ENCODE data around the gene XYLB. TPM values are rescaled to one million over a fixed set of nuclear protein-coding genes. Genes with fewer than 3 reads are reported as not detected.

XYLB gene
- total and polyA plus RNA-seq, 2 of the 13 experiments (the other 11 are each of a cell fraction or from before 2014, with no cell fraction given), result 25.9 to 30.0 TPM

- H3K27me3 ChIP-seq (ENCODE audit: control insufficient read depth in 1 of 2, insufficient read depth in 2 of 2, low read length in 2 of 2), result no peaks in the 10 kb centered on the region; a peak in 1 of 5 replicates
- no peaks in the 10 kb centered on the region for H3K79me2 ChIP-seq (ENCODE audit: insufficient read depth, low read length)
- no peaks in the 10 kb centered on the region for H3K9me3 ChIP-seq (ENCODE audit: low read length)
- FAIRE-seq (no peak), DNase-seq (ENCODE audit: low spot score) (no peak), ATAC-seq (peak; percentile 13; the same call in 2 of the 3 replicates)
- no peaks in the 10 kb centered on the region for H4K20me1 ChIP-seq (ENCODE audit: insufficient read depth, low read length)
- H3K36me3 ChIP-seq (replicated peaks in 1 of 2; ENCODE audit: control insufficient read depth in 1 of 2, insufficient read depth in 2 of 2, low read length in 2 of 2), result peaks cover 62 to 95% of the 10 kb centered on the region in 2 experiments
- in situ Hi-C loops (cut with HindIII; ENCODE audit: extremely low pct_ligation_motif_present, low pct_unique_long_range_greater_than_20kb), result no loop called here
- H3K4me1 ChIP-seq (ENCODE audit: insufficient read depth, low read length), result no peaks in the 10 kb centered on the region
- TF ChIP-seq SMC3 (IDR thresholded peaks at IDR 0.05; ENCODE audit: low read length) (no peak), FOSL2 (CRISPR knock-in tag; IDR thresholded peaks at IDR 0.05) (no peak), CENPBD1 (CRISPR knock-in tag; IDR thresholded peaks at IDR 0.05; ENCODE audit: borderline replicate concordance, low read depth) (no peak), BORCS8-MEF2B (CRISPR knock-in tag; IDR thresholded peaks at IDR 0.05) (no peak), SOX13 (IDR thresholded peaks at IDR 0.05) (no peak), SOX13 (CRISPR knock-in tag; conservative IDR thresholded peaks at IDR 0.05 in 1 of 2, IDR thresholded peaks at IDR 0.05 in 1 of 2) (no peak), SOX6 (IDR thresholded peaks at IDR 0.05) (no peak), SOX6 (CRISPR knock-in tag; IDR thresholded peaks at IDR 0.05) (no peak), ZKSCAN1 (IDR thresholded peaks at IDR 0.05; ENCODE audit: low read length) (no peak), KDM2A (CRISPR knock-in tag; IDR thresholded peaks at IDR 0.05; ENCODE audit: borderline replicate concordance, low read depth) (no peak), FOXA1 (IDR thresholded peaks at IDR 0.05) (no peak), FOXA1 (CRISPR knock-in tag; IDR thresholded peaks at IDR 0.05) (no peak), HNF4G (IDR thresholded peaks at IDR 0.05; ENCODE audit: borderline replicate concordance, low read depth, low read length) (no peak), HNF4G (CRISPR knock-in tag; IDR thresholded peaks at IDR 0.05; ENCODE audit: borderline replicate concordance, low read depth) (no peak), SRSF1 (optimal IDR thresholded peaks at IDR 0.05; ENCODE audit: low read depth, low read length) (no peak), ZNF790 (CRISPR knock-in tag; IDR thresholded peaks at IDR 0.05; ENCODE audit: borderline replicate concordance) (no peak), CBX1 (IDR thresholded peaks at IDR 0.05; ENCODE audit: low read depth) (no peak), NFIB (CRISPR knock-in tag; IDR thresholded peaks at IDR 0.05; ENCODE audit: borderline replicate concordance) (no peak)
- no peak overlapping the region for H3K27ac ChIP-seq (ENCODE audit: extremely low read length, insufficient read depth, low read length)
- 98% methylated on average over 8 of the region's 8 CpGs for WGBS (ENCODE audit: low lambda C conversion rate)
- H3K9ac ChIP-seq (ENCODE audit: insufficient read depth, low read depth, low read length), result no peak overlapping the region
- no TSS peak for BruUV-seq (replicated peaks)
- H3K4me3 ChIP-seq (replicated peaks in 1 of 3; ENCODE audit: insufficient read depth in 1 of 3, low read depth in 2 of 3, low read length in 3 of 3), result no peak overlapping the region
- H2AFZ ChIP-seq (ENCODE audit: low read length), result no peak overlapping the region
- H3K4me2 ChIP-seq (ENCODE audit: low read depth, low read length), result no peak overlapping the region
- intact Hi-C loops (cut with micrococcal nuclease; ENCODE audit: unreplicated experiment), result no loop called here
- ChIA-PET CTCF (ENCODE audit: low intra/inter-chr PET ratio, low total read pairs) (no interaction called here), POLR2A (no interaction called here)
Measured at GRCh38 chr3:38376098-38376816, 29.7 kb downstream of the XYLB start.

Measured in HepG2 (cell line).